Measurements from ENCODE around the gene CASP8AP2. TPM values are rescaled to one million over a fixed set of nuclear protein-coding genes. Genes with fewer than 3 reads are reported as not detected.

Gene CASP8AP2
- total and polyA plus RNA-seq, 2 of the 13 experiments (the other 11 are each of a cell fraction or from before 2014, with no cell fraction given) = 5.7 to 13.5 TPM

DNA sequence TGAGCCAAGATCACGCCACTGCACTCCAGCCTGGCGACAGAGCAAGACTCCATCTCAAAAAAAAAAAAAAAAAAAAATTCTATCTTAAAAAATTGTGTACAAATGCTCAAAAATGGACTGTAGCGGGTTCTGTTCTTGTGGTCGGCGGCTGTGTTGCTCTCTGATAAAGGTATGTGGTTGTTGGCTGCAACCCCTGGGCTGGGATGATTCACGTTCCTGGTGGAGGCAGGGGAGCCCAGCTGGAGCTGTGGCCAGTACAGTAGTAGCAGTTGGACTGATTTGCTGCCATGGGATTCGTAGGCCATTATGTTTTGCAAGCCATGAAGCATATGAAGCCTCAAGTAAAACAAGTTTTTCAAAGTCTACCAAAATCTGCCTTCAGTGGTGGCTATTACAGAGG, 32.4 kb upstream of the CASP8AP2 start:
- in situ Hi-C loops (cut with HindIII; ENCODE audit: extremely low pct_ligation_motif_present, low pct_unique_long_range_greater_than_20kb) = no loop called here
- no TSS peak for BruUV-seq (replicated peaks)
- no peak overlapping the region for H3K4me3 ChIP-seq (replicated peaks in 1 of 3; ENCODE audit: insufficient read depth in 1 of 3, low read depth in 2 of 3, low read length in 3 of 3)
- H3K27me3 ChIP-seq (ENCODE audit: control insufficient read depth in 1 of 2, insufficient read depth in 2 of 2, low read length in 2 of 2) = no peaks in the 10 kb centered on the region
- ChIA-PET POLR2A (no interaction called here), CTCF (ENCODE audit: low intra/inter-chr PET ratio, low total read pairs) (no interaction called here)
- no peak overlapping the region for H2AFZ ChIP-seq (ENCODE audit: low read length)
- no peak overlapping the region for H3K4me2 ChIP-seq (ENCODE audit: low read depth, low read length)
- peaks cover 16 to 57% of the 10 kb centered on the region in 2 experiments for H3K36me3 ChIP-seq (replicated peaks in 1 of 2; ENCODE audit: control insufficient read depth in 1 of 2, insufficient read depth in 2 of 2, low read length in 2 of 2)
- intact Hi-C loops (cut with micrococcal nuclease; ENCODE audit: unreplicated experiment) = no loop called here
- no peak for DNase-seq (ENCODE audit: low spot score)
- no peak overlapping the region for H3K27ac ChIP-seq (ENCODE audit: extremely low read length, insufficient read depth, low read length)
- no peak for ATAC-seq
- 97% methylated on average over 7 of the region's 7 CpGs for WGBS (ENCODE audit: low lambda C conversion rate)
- no peaks in the 10 kb centered on the region for H3K9me3 ChIP-seq (ENCODE audit: low read length)
- no peak for FAIRE-seq
- no peaks in the 10 kb centered on the region for H3K79me2 ChIP-seq (ENCODE audit: insufficient read depth, low read length)
- no peaks in the 10 kb centered on the region for H3K4me1 ChIP-seq (ENCODE audit: insufficient read depth, low read length)
- no peak overlapping the region for H3K9ac ChIP-seq (ENCODE audit: insufficient read depth, low read depth, low read length)
- no peak for TF ChIP-seq ZNF547 (CRISPR knock-in tag; IDR thresholded peaks at IDR 0.05)
- no peak for TF ChIP-seq CAMTA2 (CRISPR knock-in tag; IDR thresholded peaks at IDR 0.05; ENCODE audit: borderline replicate concordance)
- H4K20me1 ChIP-seq (ENCODE audit: insufficient read depth, low read length) = no peaks in the 10 kb centered on the region

DNA sequence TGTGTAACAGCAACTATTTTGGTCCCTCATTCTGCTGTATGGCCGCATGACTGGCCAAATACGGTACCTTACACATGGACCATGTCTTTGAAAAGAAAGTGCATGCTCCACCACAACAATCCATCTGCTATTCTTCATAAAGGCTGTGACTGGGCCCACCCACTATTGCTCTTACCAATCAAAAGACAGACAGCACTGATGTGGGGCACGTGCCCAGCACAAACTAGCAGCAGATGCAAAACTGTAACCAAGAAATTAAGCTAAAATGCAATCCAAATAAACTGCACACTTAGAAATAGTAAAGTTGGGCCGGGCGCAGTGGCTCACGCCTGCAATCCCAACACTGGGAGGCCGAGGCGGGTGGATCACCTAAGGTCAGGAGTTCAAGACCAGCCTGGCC, 30.6 kb upstream of the CASP8AP2 start:
- WGBS (ENCODE audit: low lambda C conversion rate) = over 99% methylated on average over 8 of the region's 8 CpGs
- H3K4me2 ChIP-seq (ENCODE audit: low read depth, low read length) = no peak overlapping the region
- H3K27me3 ChIP-seq (ENCODE audit: control insufficient read depth in 1 of 2, insufficient read depth in 2 of 2, low read length in 2 of 2) = no peaks in the 10 kb centered on the region
- no peak overlapping the region for H3K4me3 ChIP-seq (replicated peaks in 1 of 3; ENCODE audit: insufficient read depth in 1 of 3, low read depth in 2 of 3, low read length in 3 of 3)
- FAIRE-seq = no peak
- H4K20me1 ChIP-seq (ENCODE audit: insufficient read depth, low read length) = no peaks in the 10 kb centered on the region
- no peaks in the 10 kb centered on the region for H3K4me1 ChIP-seq (ENCODE audit: insufficient read depth, low read length)
- H3K9me3 ChIP-seq (ENCODE audit: low read length) = no peaks in the 10 kb centered on the region
- no TSS peak for BruUV-seq (replicated peaks)
- ChIA-PET POLR2A (no interaction called here), CTCF (ENCODE audit: low intra/inter-chr PET ratio, low total read pairs) (no interaction called here)
- H3K79me2 ChIP-seq (ENCODE audit: insufficient read depth, low read length) = peaks cover 6% of the 10 kb centered on the region
- no peak overlapping the region for H3K27ac ChIP-seq (ENCODE audit: extremely low read length, insufficient read depth, low read length)
- in situ Hi-C loops (cut with HindIII; ENCODE audit: extremely low pct_ligation_motif_present, low pct_unique_long_range_greater_than_20kb) (no loop called here), intact Hi-C loops (cut with micrococcal nuclease; ENCODE audit: unreplicated experiment) (no loop called here)
- TF ChIP-seq, protein P1, sequence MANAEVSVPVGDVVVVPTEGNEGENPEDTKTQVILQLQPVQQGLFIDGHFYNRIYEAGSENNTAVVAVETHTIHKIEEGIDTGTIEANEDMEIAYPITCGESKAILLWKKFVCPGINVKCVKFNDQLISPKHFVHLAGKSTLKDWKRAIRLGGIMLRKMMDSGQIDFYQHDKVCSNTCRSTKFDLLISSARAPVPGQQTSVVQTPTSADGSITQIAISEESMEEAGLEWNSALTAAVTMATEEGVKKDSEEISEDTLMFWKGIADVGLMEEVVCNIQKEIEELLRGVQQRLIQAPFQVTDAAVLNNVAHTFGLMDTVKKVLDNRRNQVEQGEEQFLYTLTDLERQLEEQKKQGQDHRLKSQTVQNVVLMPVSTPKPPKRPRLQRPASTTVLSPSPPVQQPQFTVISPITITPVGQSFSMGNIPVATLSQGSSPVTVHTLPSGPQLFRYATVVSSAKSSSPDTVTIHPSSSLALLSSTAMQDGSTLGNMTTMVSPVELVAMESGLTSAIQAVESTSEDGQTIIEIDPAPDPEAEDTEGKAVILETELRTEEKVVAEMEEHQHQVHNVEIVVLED (CRISPR knock-in tag; IDR thresholded peaks at IDR 0.05; ENCODE audit: borderline replicate concordance) = no peak
- TF ChIP-seq THYN1 (CRISPR knock-in tag; IDR thresholded peaks at IDR 0.05; ENCODE audit: borderline replicate concordance, low read depth) = no peak
- no peak overlapping the region for H2AFZ ChIP-seq (ENCODE audit: low read length)
- no peak overlapping the region for H3K9ac ChIP-seq (ENCODE audit: insufficient read depth, low read depth, low read length)
- no peak for DNase-seq (ENCODE audit: low spot score)
- H3K36me3 ChIP-seq (replicated peaks in 1 of 2; ENCODE audit: control insufficient read depth in 1 of 2, insufficient read depth in 2 of 2, low read length in 2 of 2) = peaks cover 16 to 52% of the 10 kb centered on the region in 2 experiments
- ATAC-seq = no peak

Data from HepG2 (cell line).